HG03064 (cell line): ENCODE measurements around the gene OAS2.

ENCODE experiments used
- ATAC-seq: cut with Tn5 transposase; IDR thresholded peaks from one replicate; pipeline ENCODE4 v1.9.1; 2021; ENCODE audit warnings: low read depth; ENCODE audit not compliant: unreplicated experiment

Gene OAS2

GRCh38 chr12:113055594-113056380 lies 77.5 kb downstream of the OAS2 start:
- no peak for ATAC-seq

- ATAC-seq = no peak
Measured at GRCh38 chr12:113056381-113056630, 78.0 kb downstream of the OAS2 start.

DNA sequence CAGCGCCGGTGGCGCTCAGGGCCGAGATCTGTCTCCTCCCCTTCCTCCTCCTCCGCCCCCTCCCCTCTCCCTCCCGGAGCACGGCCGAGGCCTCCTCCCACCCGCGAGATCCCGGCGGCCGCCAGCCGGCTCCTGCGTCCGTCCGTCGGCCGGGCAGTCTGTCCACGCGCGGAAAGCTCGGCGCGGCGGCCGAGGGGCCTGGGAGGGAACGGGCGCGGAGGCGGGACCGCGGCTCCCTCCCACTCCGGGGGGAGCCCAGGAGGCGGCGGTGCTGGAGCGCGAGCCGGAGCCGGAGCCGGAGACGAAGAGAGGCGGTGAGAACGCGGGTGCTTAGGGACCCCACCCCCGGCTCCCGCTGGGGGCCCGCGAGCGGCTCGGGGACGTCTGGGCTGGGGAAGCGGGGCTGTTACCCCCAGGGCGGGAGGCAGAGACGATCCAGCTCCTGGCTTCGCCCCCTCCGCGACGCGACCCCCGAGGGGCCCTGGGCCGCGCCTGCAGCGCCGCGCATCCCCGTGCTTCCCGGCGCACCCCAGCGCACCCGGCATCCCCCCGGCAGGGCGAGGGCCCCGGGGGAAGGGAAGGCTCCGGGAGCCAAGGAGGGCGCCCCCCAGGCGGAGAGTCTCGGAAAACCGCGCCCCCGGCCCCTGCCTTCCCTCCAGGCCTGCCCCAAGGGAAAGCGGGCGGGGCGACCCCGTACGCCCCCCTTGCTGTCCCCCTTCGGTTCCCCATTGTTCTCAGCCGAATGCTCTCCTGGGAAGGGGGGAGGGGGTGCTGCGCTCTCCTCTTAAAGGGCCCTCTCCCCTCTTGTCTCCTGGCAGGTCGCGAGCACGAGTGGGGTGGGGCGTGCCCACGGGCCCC lies 78.5 kb downstream of the OAS2 start, which contains the start of gene DTX1:
DTX1 (plus strand) TSS at position 100 of the 858 bp plus-strand sequence. CDS start 1,463 bp downstream, outside the sequence.
- ATAC-seq = no peak

DNA sequence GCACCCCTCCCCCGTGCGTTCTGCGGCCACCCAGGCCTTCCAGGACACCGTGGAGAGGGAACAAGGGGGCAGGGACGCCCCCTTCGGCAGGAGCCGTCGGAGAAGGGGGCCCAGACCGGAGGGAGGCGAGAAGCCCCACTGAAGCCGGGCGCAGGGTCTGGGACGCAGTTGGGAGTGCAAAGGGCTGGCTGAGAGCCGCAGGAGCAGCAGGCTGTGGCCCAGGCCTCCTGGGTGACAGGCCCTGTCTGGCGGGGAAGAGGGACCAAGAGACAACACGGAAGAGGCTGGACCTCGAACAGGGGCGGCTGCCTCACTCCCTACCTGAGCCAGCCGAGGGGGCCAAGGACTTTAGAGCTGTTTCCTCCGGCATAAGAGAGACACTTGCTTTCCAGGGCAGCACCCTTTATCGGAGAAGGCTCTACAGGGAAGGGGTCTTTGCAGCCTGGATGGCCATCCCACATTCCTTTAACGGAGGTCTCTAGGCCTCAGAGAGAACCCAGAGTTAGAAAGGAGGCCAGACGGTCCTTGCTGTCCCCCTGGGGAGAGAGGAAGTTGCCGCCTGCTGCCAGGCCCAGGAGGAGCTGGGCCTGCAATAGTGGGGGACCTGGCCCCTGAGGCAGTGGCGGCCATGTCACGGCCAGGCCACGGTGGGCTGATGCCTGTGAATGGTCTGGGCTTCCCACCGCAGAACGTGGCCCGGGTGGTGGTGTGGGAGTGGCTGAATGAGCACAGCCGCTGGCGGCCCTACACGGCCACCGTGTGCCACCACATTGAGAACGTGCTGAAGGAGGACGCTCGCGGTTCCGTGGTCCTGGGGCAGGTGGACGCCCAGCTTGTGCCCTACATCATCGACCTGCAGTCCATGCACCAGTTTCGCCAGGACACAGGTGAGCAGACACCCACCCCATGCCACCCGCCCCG lies 79.5 kb downstream of the OAS2 start:
- ATAC-seq = no peak

DNA sequence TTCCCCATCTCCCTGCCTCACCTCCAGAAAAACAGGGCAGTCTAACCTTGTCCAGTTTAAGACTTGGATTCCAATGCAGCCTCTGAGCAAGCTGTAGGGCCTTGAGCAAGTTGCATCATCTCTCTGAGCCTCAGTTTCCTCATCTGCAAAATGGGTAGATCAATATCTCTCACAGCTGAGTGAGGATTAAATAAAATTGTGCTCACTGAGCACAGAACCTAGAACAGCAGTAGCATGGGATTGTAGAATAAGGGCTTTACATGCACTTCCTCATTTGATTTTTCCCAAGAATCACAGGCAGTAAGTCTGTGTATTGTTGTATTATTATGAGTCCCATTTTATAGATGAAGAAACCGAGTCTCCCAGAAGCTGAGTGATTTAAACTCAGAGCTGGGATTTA lies 80.2 kb downstream of the OAS2 start:
- no peak for ATAC-seq

DNA sequence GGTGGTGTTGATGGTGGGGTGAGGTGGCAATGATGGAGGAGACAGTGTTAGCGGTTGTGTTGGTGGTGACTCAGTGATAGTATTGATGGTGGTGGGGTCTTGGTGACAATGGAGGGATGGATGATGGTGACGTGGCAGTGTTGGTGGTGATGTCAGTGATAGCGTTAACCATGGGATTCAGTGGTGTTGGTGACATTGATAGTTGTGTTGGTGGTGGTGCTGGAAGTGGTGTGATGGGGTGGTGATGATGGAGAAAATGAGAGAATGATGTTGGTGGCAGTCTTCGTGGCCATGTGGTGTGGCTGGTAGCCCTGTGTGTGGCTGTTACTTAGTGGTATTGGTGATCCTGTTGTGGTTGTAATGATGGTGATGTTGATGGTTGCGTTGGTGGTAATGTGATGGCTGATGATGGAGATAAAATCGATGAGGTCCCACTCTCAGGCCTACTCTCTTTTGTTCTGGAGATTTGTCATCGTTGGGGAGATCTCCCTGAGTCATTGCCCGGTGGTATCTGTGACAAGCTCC lies 80.8 kb downstream of the OAS2 start:
- ATAC-seq = no peak

DNA sequence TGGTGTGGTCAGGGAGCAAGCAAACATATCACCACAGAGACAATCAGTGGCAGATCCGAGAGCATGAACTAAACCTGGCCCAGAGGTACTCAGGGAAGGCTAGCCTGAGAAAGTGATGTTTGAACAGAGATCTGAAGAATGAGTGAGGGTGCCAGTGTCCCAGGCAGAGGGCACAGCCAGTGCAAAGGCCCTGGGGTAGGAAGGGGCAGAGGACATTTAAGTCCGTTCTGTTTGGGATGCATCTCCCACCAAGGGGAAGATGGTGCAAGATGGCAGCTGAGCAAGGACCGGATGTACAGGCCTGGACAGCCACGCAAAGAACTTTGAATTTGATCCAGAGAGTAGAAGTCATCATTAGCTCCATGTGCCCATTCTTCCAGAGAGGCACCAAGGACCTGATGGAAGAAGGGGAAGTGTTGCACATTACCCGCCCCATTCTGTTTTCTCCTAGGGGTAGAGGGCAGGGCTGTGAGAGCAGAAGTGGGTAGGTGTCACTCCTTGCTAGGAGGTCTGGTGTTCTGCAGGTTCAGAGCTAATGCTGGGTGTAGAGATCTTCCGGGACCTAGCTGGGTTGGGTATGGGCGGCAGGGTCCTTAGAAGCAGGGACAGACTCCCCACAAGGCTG lies 82.1 kb downstream of the OAS2 start:
- no peak for ATAC-seq

DNA sequence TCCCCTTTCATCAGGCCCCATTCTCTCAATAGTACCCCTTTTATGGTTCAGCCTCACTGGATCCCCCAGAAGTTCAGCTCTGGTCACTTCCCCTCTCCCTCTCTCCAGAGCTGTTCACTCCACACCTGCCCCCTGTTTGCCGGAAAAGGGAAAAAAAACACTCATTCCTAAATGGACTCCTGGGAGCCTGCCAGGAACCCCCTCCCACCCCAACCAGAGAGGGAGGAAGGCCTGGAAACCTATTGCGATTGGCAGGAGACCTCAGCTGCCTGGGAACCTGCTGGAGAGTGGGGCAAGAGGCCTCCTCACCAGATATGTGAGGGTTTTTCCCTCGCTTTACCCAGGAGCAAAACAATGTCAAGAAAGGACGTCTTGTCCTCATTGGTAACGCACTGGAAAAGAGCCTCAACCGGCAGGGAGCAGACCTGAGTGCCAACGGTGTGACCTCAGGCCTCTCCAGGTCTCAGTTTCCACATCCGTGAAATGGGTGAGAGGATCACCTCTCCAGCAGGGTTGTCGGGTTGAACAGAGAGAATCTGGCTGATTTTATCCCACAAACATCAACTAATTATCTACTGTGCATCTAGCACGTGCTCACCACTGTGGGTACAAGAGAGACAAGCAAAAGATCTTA lies 82.9 kb downstream of the OAS2 start:
- no peak for ATAC-seq
